H9 (cell line): ENCODE data around the gene TMEM252. TPM values are rescaled to one million over a fixed set of nuclear protein-coding genes. Genes with fewer than 3 reads are reported as not detected.

Experiments used
- DNase-seq: peaks from one replicate; pipeline ENCODE4 v3.0.0-alpha.2; 2017
- H2AFZ ChIP-seq: one replicate; pipeline ENCODE4 v1.6.1; 2013; ENCODE audit warnings: mild to moderate bottlenecking, low read length, control low read depth, moderate library complexity
- H2AK5ac ChIP-seq: 2 replicates; pipeline ENCODE4 v1.6.1; 2013; ENCODE audit warnings: low read length, control low read depth, mixed read lengths; ENCODE audit not compliant: insufficient read length
- H2BK120ac ChIP-seq: one replicate; pipeline ENCODE4 v1.6.1; 2013; ENCODE audit warnings: low read depth, mild to moderate bottlenecking, low read length, control low read depth, inconsistent platforms; ENCODE audit not compliant: poor library complexity, severe bottlenecking
- H2BK12ac ChIP-seq: 2 replicates; pipeline ENCODE4 v1.6.1; 2013; ENCODE audit warnings: low read length, control low read depth, mixed read lengths, low read depth; ENCODE audit not compliant: insufficient read length
- H2BK15ac ChIP-seq: 2 replicates; pipeline ENCODE4 v1.6.1; 2013; ENCODE audit warnings: low read depth, low read length, control low read depth
- H2BK20ac ChIP-seq: one replicate; pipeline ENCODE4 v1.6.1; 2013; ENCODE audit warnings: low read depth, mild to moderate bottlenecking, low read length, control low read depth, inconsistent platforms; ENCODE audit not compliant: poor library complexity, severe bottlenecking
- H2BK5ac ChIP-seq: 2 replicates; pipeline ENCODE4 v1.6.1; 2013; ENCODE audit warnings: low read length, control low read depth, mixed read lengths; ENCODE audit not compliant: insufficient read length
- H3K14ac ChIP-seq: 2 replicates; pipeline ENCODE4 v1.6.1; 2013; ENCODE audit warnings: low read length, control low read depth; ENCODE audit not compliant: insufficient read depth
- H3K18ac ChIP-seq: 2 replicates; pipeline ENCODE4 v1.6.1; 2013; ENCODE audit warnings: low read depth, mild to moderate bottlenecking, mixed read lengths, low read length, control low read depth; ENCODE audit not compliant: insufficient read length
- H3K23ac ChIP-seq: 2 replicates; pipeline ENCODE4 v1.6.1; 2013; ENCODE audit warnings: low read length, control low read depth, mixed read lengths, low read depth; ENCODE audit not compliant: insufficient read length
- H3K23me2 ChIP-seq: 2 replicates; pipeline ENCODE4 v1.6.1; 2013; ENCODE audit warnings: low read depth, mild to moderate bottlenecking, mixed read lengths, low read length, control low read depth; ENCODE audit not compliant: insufficient read length, poor library complexity, severe bottlenecking
- H3K27ac ChIP-seq: 2 replicates; pipeline ENCODE4 v1.5.1; 2013; ENCODE audit warnings: low read length, control low read depth, mixed read lengths, low read depth; ENCODE audit not compliant: insufficient read length
- H3K27me3 ChIP-seq: 2 replicates; pipeline ENCODE4 v1.6.1; 2013; ENCODE audit warnings: low read length, control low read depth, inconsistent platforms; ENCODE audit not compliant: insufficient read depth
- H3K4ac ChIP-seq: 2 replicates; pipeline ENCODE4 v1.6.1; 2013; ENCODE audit warnings: low read depth, mild to moderate bottlenecking, control low read depth, inconsistent platforms, low read length, moderate library complexity
- H3K4me1 ChIP-seq: 2 replicates; pipeline ENCODE4 v1.6.1; 2013; ENCODE audit warnings: low read length, control low read depth, inconsistent platforms; ENCODE audit not compliant: insufficient read depth
- H3K4me2 ChIP-seq: 2 replicates; pipeline ENCODE4 v1.6.1; 2013; ENCODE audit warnings: low read length, control low read depth, mixed read lengths; ENCODE audit not compliant: insufficient read length, insufficient read depth
- H3K56ac ChIP-seq: 2 replicates; pipeline ENCODE4 v1.6.1; 2013; ENCODE audit warnings: low read depth, mild to moderate bottlenecking, mixed read lengths, low read length, control low read depth; ENCODE audit not compliant: insufficient read length
- H3K79me1 ChIP-seq: 2 replicates; pipeline ENCODE4 v1.6.1; 2013; ENCODE audit warnings: low read depth, mild to moderate bottlenecking, moderate library complexity, low read length, control low read depth, inconsistent platforms; ENCODE audit not compliant: insufficient read depth, poor library complexity, severe bottlenecking
- H3K79me2 ChIP-seq: 2 replicates; pipeline ENCODE4 v1.6.1; 2013; ENCODE audit warnings: low read length, control low read depth, inconsistent platforms; ENCODE audit not compliant: insufficient read depth
- H3K9ac ChIP-seq: 2 replicates; pipeline ENCODE4 v1.6.1; 2013; ENCODE audit warnings: low read length, control low read depth, mixed read lengths; ENCODE audit not compliant: insufficient read length; ENCODE audit errors: extremely low read depth
- H3K9me3 ChIP-seq: one replicate; pipeline ENCODE4 v1.6.1; 2013; ENCODE audit warnings: low read depth, low read length, inconsistent platforms; ENCODE audit not compliant: control insufficient read depth
- H3T11ph ChIP-seq: one replicate; pipeline ENCODE4 v1.6.1; 2013; ENCODE audit warnings: mild to moderate bottlenecking, low read length, control low read depth, inconsistent platforms
- H4K20me1 ChIP-seq: one replicate; pipeline ENCODE4 v1.6.1; 2013; ENCODE audit not compliant: control insufficient read depth, insufficient read length, insufficient read depth
- H4K5ac ChIP-seq: 2 replicates; pipeline ENCODE4 v1.6.1; 2013; ENCODE audit warnings: low read depth, mild to moderate bottlenecking, mixed read lengths, low read length, control low read depth; ENCODE audit not compliant: insufficient read length
- H4K8ac ChIP-seq: replicated peaks from 2 replicates; pipeline ENCODE4 v1.6.1; 2013; ENCODE audit warnings: low read length, control low read depth, mixed read lengths, low read depth; ENCODE audit not compliant: insufficient read length
- H4K91ac ChIP-seq: 2 replicates; pipeline ENCODE4 v1.6.1; 2013; ENCODE audit warnings: low read depth, mild to moderate bottlenecking, moderate library complexity, mixed read lengths, low read length, control low read depth; ENCODE audit not compliant: insufficient read length
- H3K27ac Mint-ChIP-seq, 3 experiments: 2 replicates in 2 of 3; 3 replicates in 1 of 3; pipeline ENCODE4 v1.8.0; 2020 to 2021; ENCODE audit warnings: mixed read lengths in 3 of 3, mild to moderate bottlenecking in 1 of 3, moderate library complexity in 1 of 3
- H3K27me3 Mint-ChIP-seq: 2 replicates; pipeline ENCODE4 v1.8.0; 2021; ENCODE audit warnings: low read depth, mild to moderate bottlenecking, moderate library complexity, mixed read lengths
- H3K36me3 Mint-ChIP-seq, 3 experiments: 2 replicates in 2 of 3; 3 replicates in 1 of 3; pipeline ENCODE4 v1.8.0; 2020 to 2021; ENCODE audit warnings: low read depth in 3 of 3, mixed read lengths in 3 of 3; ENCODE audit not compliant: insufficient read depth in 1 of 3
- H3K4me1 Mint-ChIP-seq, 2 experiments: 2 replicates each; pipeline ENCODE4 v1.8.0; 2020; ENCODE audit warnings: mixed read lengths in 2 of 2
- H3K4me3 Mint-ChIP-seq, 2 experiments: 2 replicates in 1 of 2; 3 replicates in 1 of 2; pipeline ENCODE4 v1.8.0; 2020 to 2021; ENCODE audit warnings: mild to moderate bottlenecking in 2 of 2, mixed read lengths in 2 of 2, moderate library complexity in 1 of 2
- H3K9me3 Mint-ChIP-seq, 2 experiments: 2 replicates in 1 of 2; 3 replicates in 1 of 2; pipeline ENCODE4 v1.8.0; 2020; ENCODE audit warnings: mild to moderate bottlenecking in 2 of 2, mixed read lengths in 2 of 2, moderate library complexity in 1 of 2
- total RNA-seq: library from RNA; stranded (reverse); gene quantifications from 2 replicates; pipeline ENCODE4 v1.2.1, GENCODE V29; 2021
- TF ChIP-seq, protein P1 (sequence below): fragments of 200-600 bp; sonication (generic); conservative IDR thresholded peaks from 3 replicates; pipeline ENCODE4 v1.8.0; 2021; ENCODE audit warnings: antibody characterized with exemption, mild to moderate bottlenecking

TMEM252 gene
- total RNA-seq, 1 experiment from 2014 or later = not detected

DNA sequence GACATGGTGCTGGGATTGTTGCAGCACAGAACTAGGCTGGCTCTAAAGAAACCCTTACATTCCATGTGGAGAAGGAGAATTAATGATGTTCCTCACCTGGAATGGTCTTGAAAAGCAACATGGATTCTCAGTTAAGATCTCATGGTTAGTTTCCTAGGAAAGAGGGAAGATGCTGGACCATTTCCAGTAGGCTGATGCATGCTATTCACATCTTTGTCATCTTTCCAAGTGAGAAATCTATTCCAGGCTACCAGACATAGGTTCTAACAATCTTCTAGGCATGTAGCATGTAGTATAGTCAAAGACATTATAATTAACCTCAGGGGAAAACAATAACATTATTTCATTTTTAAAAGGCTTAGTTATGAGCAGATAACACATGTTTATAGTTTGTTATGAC lies 44.3 kb downstream of the TMEM252 start:
- TF ChIP-seq, protein P1, sequence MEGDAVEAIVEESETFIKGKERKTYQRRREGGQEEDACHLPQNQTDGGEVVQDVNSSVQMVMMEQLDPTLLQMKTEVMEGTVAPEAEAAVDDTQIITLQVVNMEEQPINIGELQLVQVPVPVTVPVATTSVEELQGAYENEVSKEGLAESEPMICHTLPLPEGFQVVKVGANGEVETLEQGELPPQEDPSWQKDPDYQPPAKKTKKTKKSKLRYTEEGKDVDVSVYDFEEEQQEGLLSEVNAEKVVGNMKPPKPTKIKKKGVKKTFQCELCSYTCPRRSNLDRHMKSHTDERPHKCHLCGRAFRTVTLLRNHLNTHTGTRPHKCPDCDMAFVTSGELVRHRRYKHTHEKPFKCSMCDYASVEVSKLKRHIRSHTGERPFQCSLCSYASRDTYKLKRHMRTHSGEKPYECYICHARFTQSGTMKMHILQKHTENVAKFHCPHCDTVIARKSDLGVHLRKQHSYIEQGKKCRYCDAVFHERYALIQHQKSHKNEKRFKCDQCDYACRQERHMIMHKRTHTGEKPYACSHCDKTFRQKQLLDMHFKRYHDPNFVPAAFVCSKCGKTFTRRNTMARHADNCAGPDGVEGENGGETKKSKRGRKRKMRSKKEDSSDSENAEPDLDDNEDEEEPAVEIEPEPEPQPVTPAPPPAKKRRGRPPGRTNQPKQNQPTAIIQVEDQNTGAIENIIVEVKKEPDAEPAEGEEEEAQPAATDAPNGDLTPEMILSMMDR = no peak
- H3K4me1 Mint-ChIP-seq = 0 out of 4 replicates have a peak, but pooled peaks cover 0 to 2% of the 10 kb centered on the region in 2 experiments

More for the DNA sequence above, 44.3 kb downstream of the TMEM252 start:
- Histone ChIP-seq H4K91ac (no peak overlapping the region), H3K9me3 (no peaks in the 10 kb centered on the region), H3K4me2 (no peak overlapping the region), H3K79me1 (no peaks in the 10 kb centered on the region), H3K79me2 (no peaks in the 10 kb centered on the region), H3K9ac (no peak overlapping the region), H3K4ac (no peak overlapping the region), H3K23me2 (no peaks in the 10 kb centered on the region), H3K14ac (no peak overlapping the region), H2AK5ac (no peak overlapping the region), H3K27ac (no peak overlapping the region), H3K27me3 (peaks cover 5% of the 10 kb centered on the region; the same call in 1 of the 2 replicates), H3K4me1 (no peaks in the 10 kb centered on the region), H2BK120ac (no peak overlapping the region), H4K20me1 (no peaks in the 10 kb centered on the region), H2BK15ac (no peak overlapping the region), H3K18ac (no peak overlapping the region), H3K23ac (no peak overlapping the region), H3K56ac (no peak overlapping the region), H2AFZ (no peak overlapping the region), H2BK20ac (no peak overlapping the region), H4K8ac (no peak overlapping the region), H2BK12ac (no peak overlapping the region), H4K5ac (no peak overlapping the region), H3T11ph (no peak overlapping the region), H2BK5ac (no peak overlapping the region)
- Mint-ChIP-seq H3K9me3 (no peaks in the 10 kb centered on the region), H3K4me3 (no peak overlapping the region), H3K27ac (no peak overlapping the region), H3K27me3 (peaks cover 100% of the 10 kb centered on the region), H3K36me3 (no peaks in the 10 kb centered on the region)
- no peak for DNase-seq
